CD4-positive, CD25-positive, alpha-beta regulatory T cell (primary cell): Measurements from ENCODE around the gene DNAJC16. TPM values are rescaled to one million over a fixed set of nuclear protein-coding genes. Genes with fewer than 3 reads are reported as not detected.

Experiments used
- ATAC-seq, 2 donors: fragments of 150-1000 bp; cut with Tn5 transposase; one replicate each; pipeline ENCODE4 v1.10.0; 2021; ENCODE audit warnings: low read depth in 2 of 2, moderate number of reproducible peaks in 2 of 2, moderate library complexity in 1 of 2
- DNase-seq, 3 donors: peaks; one replicate each; pipeline versions ENCODE4 v3.0.0 to v3.0.0-alpha.2; 2012 to 2022; ENCODE audit warnings: mixed read lengths in 1 of 3
- H3K27ac ChIP-seq: one replicate; pipeline ENCODE4 v1.7.0; 2013; ENCODE audit warnings: mild to moderate bottlenecking, low read length; ENCODE audit not compliant: insufficient read depth, poor library complexity, severe bottlenecking
- H3K27me3 ChIP-seq: one replicate; pipeline ENCODE4 v1.7.0; 2013; ENCODE audit warnings: low read length; ENCODE audit not compliant: control insufficient read depth, insufficient read depth
- H3K36me3 ChIP-seq: one replicate; pipeline ENCODE4 v1.7.0; 2013; ENCODE audit warnings: mild to moderate bottlenecking, low read length, moderate library complexity; ENCODE audit not compliant: control insufficient read depth, insufficient read depth
- H3K4me1 ChIP-seq: 2 replicates; pipeline ENCODE4 v1.7.0; 2013; ENCODE audit warnings: mild to moderate bottlenecking, low read length; ENCODE audit not compliant: insufficient read depth, control insufficient read depth, poor library complexity, severe bottlenecking
- H3K4me3 ChIP-seq: one replicate; pipeline ENCODE4 v1.7.0; 2013; ENCODE audit warnings: low read depth, mild to moderate bottlenecking, low read length, moderate library complexity
- H3K9me3 ChIP-seq, 2 experiments: 1 replicate in 1 of 2; 2 replicates in 1 of 2; pipeline ENCODE4 v1.7.0; 2013; ENCODE audit warnings: low read length in 2 of 2, mild to moderate bottlenecking in 1 of 2, moderate library complexity in 1 of 2; ENCODE audit not compliant: control insufficient read depth in 2 of 2
- H3K27ac Mint-ChIP-seq, 3 donors: one replicate each; pipeline ENCODE4 v1.8.0; 2020 to 2022; ENCODE audit warnings: mild to moderate bottlenecking in 3 of 3, mixed read lengths in 3 of 3, moderate library complexity in 2 of 3
- H3K27me3 Mint-ChIP-seq: one replicate; pipeline ENCODE4 v1.8.0; 2022; ENCODE audit warnings: mild to moderate bottlenecking, mixed read lengths
- H3K36me3 Mint-ChIP-seq: one replicate; pipeline ENCODE4 v1.8.0; 2020; ENCODE audit warnings: mixed read lengths
- H3K4me1 Mint-ChIP-seq, 4 donors: one replicate each; pipeline ENCODE4 v1.8.0; 2020 to 2022; ENCODE audit warnings: mixed read lengths in 4 of 4, mild to moderate bottlenecking in 1 of 4
- H3K4me3 Mint-ChIP-seq, 4 donors: one replicate each; pipeline ENCODE4 v1.8.0; 2020 to 2022; ENCODE audit warnings: mild to moderate bottlenecking in 4 of 4, mixed read lengths in 4 of 4, moderate library complexity in 3 of 4
- H3K9me3 Mint-ChIP-seq, 7 donors: one replicate each; pipeline ENCODE4 v1.8.0; 2020 to 2022; ENCODE audit warnings: mixed read lengths in 7 of 7, mild to moderate bottlenecking in 3 of 7, moderate library complexity in 2 of 7
- polyA plus RNA-seq, 4 donors: library from polyadenylated mRNA; unstranded; fragments of 300-500 nt; fragmentation: Illumina TruSeq; gene quantifications; one replicate each; pipeline ENCODE4 v1.2.3, GENCODE V29; 2021
- total RNA-seq: library from RNA; stranded (reverse); gene quantifications from one replicate; pipeline ENCODE4 v1.2.3, GENCODE V29; 2022

DNAJC16 gene
- total and polyA plus RNA-seq, 5 donors from 2014 or later = 6.5 to 17.0 (median 7.8) TPM

DNA sequence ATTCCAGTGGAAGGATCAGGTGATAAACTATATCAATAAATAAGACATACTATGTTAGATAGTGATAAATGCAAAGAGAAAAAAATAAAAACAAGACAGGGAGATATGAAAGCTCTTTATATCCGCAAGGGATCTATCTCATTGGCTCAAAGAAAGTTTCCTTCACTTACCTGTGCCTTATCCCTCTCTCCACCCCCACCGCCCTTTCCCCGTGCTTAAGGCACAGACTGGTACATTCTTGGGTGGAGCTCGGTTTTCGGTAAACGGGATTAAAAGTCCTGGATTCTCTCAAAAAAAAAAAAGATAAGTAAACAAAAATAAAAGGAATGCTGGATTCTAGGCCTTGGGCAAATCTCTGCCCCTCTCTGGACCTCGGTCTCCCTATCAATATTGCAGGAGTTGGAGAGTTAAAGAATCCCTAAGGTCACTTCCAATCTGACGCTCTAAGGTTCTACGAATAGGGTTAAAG, 593 bp upstream of the DNAJC16 start:
- Mint-ChIP-seq H3K36me3 (no peaks in the 10 kb centered on the region), H3K27me3 (no peaks in the 10 kb centered on the region), H3K4me1 (peaks cover 21 to 65% (median 37%) of the 10 kb centered on the region in 4 donors), H3K9me3 (no peaks in the 10 kb centered on the region), H3K27ac (peak overlapping the region; percentile 93 to 100 (median 97)), H3K4me3 (peak overlapping the region; percentile 73 to 97 (median 93))
- Histone ChIP-seq H3K36me3 (peaks cover 2% of the 10 kb centered on the region), H3K4me1 (peaks cover 36% of the 10 kb centered on the region), H3K27me3 (no peaks in the 10 kb centered on the region), H3K27ac (peak overlapping the region; percentile 99), H3K4me3 (peak overlapping the region; percentile 93), H3K9me3 (no peaks in the 10 kb centered on the region)
- DNase-seq (peak in 2 of 3 donors; percentile 11 to 20), ATAC-seq (no peak)

DNA sequence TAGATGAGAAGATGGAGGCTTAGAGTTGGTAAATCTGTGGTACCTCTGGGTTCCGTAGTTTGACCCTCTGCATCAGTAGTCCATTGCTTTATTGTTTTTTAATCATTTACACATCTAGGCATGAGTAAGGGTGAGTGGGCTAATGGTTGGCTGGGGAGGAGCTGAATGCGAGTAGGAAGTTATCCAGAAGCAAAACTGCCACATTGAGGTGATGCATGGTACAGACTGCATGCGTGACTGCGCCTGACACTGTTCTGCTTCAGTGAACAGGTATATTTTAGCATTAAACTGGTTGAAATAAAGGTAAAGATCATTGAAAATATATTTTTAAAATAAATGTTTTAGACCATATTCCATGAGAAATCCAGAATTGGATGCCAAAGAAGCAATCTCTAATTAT, 4.4 kb downstream of the DNAJC16 start:
- peaks cover 20% of the 10 kb centered on the region for H3K36me3 ChIP-seq
- H3K27ac ChIP-seq = no peak overlapping the region
- Mint-ChIP-seq H3K27ac (peak overlapping the region in 1 of 3 donors; percentile 23), H3K36me3 (peaks cover 11% of the 10 kb centered on the region), H3K4me1 (peaks cover 12 to 35% (median 25%) of the 10 kb centered on the region in 4 donors), H3K9me3 (no peaks in the 10 kb centered on the region), H3K27me3 (no peaks in the 10 kb centered on the region), H3K4me3 (no peak overlapping the region)
- H3K27me3 ChIP-seq = no peaks in the 10 kb centered on the region
- no peaks in the 10 kb centered on the region for H3K9me3 ChIP-seq
- no peak overlapping the region for H3K4me3 ChIP-seq
- H3K4me1 ChIP-seq = peaks cover 14% of the 10 kb centered on the region
- DNase-seq (no peak), ATAC-seq (no peak)

DNA sequence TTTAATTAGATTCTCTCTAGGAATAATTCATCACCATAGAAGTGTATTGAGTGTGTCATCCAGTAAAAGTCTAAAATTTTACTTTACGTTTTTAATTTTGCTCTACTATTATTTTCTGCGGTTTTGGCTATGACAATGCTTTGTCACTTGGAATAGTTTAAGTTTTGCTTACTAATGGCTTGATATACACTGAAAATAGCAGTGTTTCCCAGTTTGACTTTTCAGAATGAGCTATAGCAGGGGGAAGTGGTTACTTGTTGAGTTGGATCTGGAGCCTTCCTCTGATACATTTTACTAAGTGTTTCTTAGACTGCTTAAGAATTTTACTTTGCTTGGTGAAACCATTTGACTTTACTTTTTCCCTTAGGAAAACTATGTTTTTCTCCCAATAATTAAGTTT, 5.0 kb downstream of the DNAJC16 start:
- no peaks in the 10 kb centered on the region for H3K9me3 Mint-ChIP-seq
- Histone ChIP-seq H3K36me3 (peaks cover 26% of the 10 kb centered on the region), H3K4me3 (no peak overlapping the region), H3K4me1 (peaks cover 10% of the 10 kb centered on the region), H3K9me3 (no peaks in the 10 kb centered on the region), H3K27ac (no peak overlapping the region), H3K27me3 (no peaks in the 10 kb centered on the region)
- no peak overlapping the region for H3K27ac Mint-ChIP-seq
- no peak overlapping the region for H3K4me3 Mint-ChIP-seq
- ATAC-seq = no peak
- no peak for DNase-seq
- peaks cover 16% of the 10 kb centered on the region for H3K36me3 Mint-ChIP-seq
- H3K27me3 Mint-ChIP-seq = no peaks in the 10 kb centered on the region
- H3K4me1 Mint-ChIP-seq = peaks cover 6 to 28% (median 23%) of the 10 kb centered on the region in 4 donors

DNA sequence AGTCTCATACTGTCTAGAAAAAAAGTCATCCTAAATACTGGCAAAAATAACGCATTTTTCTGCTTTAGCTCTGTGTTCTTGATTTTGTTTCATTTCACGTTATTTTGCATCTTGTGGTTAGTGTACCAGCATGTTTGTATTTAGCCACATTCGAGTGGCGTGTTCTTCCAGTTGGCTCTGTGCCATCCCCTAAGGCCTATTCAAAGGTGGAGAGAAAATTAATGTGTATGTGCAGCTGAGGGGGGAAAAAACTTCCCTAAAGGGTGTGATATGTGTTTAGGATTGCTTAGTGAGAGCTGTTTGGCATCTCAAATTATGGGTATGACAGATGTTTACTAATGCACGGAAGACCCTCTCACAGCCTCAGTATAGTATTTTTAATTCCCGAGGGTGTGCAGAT, 12.1 kb downstream of the DNAJC16 start:
- Mint-ChIP-seq H3K36me3 (peaks cover 33% of the 10 kb centered on the region), H3K4me3 (no peak overlapping the region), H3K27ac (no peak overlapping the region), H3K9me3 (no peaks in the 10 kb centered on the region), H3K4me1 (peaks cover 0 to 9% (median 5%) of the 10 kb centered on the region in 4 donors), H3K27me3 (no peaks in the 10 kb centered on the region)
- no peaks in the 10 kb centered on the region for H3K9me3 ChIP-seq
- no peak overlapping the region for H3K27ac ChIP-seq
- H3K4me3 ChIP-seq = no peak overlapping the region
- DNase-seq (no peak), ATAC-seq (no peak)
- H3K4me1 ChIP-seq = no peaks in the 10 kb centered on the region
- no peaks in the 10 kb centered on the region for H3K27me3 ChIP-seq
- H3K36me3 ChIP-seq = peaks cover 62% of the 10 kb centered on the region

DNA sequence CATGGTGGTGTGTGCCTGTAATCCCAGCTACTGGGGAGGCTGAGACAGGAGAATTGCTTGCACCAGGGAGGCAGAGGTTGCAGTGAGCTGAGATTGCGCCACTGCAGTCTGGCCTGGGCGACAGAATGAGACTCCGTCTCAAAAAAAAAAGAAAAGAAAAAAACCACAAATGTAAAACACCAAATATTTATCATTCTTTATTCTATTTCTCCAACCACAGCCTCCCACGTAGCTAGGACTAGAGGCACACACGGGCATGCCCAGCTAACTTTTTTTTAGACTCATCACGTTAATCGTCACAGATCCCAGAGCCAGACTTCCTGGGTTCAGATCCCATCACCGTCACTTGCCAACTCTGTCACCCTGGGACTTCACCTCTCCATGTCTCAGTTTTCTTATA, 13.5 kb downstream of the DNAJC16 start:
- no peak overlapping the region for H3K27ac Mint-ChIP-seq
- H3K9me3 Mint-ChIP-seq = no peaks in the 10 kb centered on the region
- H3K36me3 ChIP-seq = peaks cover 65% of the 10 kb centered on the region
- DNase-seq (no peak), ATAC-seq (no peak)
- H3K27me3 Mint-ChIP-seq = no peaks in the 10 kb centered on the region
- H3K4me1 Mint-ChIP-seq = peaks cover 0 to 9% (median 4%) of the 10 kb centered on the region in 4 donors
- no peaks in the 10 kb centered on the region for H3K9me3 ChIP-seq
- H3K27me3 ChIP-seq = no peaks in the 10 kb centered on the region
- no peaks in the 10 kb centered on the region for H3K4me1 ChIP-seq
- H3K4me3 ChIP-seq = no peak overlapping the region
- no peak overlapping the region for H3K27ac ChIP-seq
- H3K4me3 Mint-ChIP-seq = no peak overlapping the region
- peaks cover 40% of the 10 kb centered on the region for H3K36me3 Mint-ChIP-seq

GRCh38 chr1:15541231-15541792, 14.7 kb downstream of the DNAJC16 start:
- Histone ChIP-seq H3K4me1 (no peaks in the 10 kb centered on the region), H3K4me3 (no peak overlapping the region), H3K36me3 (peaks cover 67% of the 10 kb centered on the region), H3K27ac (no peak overlapping the region), H3K9me3 (no peaks in the 10 kb centered on the region), H3K27me3 (no peaks in the 10 kb centered on the region)
- Mint-ChIP-seq H3K27me3 (no peaks in the 10 kb centered on the region), H3K36me3 (peaks cover 45% of the 10 kb centered on the region), H3K9me3 (no peaks in the 10 kb centered on the region), H3K4me3 (no peak overlapping the region), H3K4me1 (peaks cover 0 to 9% (median 4%) of the 10 kb centered on the region in 4 donors), H3K27ac (peak overlapping the region in 2 of 3 donors; percentile 52 to 63)
- ATAC-seq (no peak), DNase-seq (no peak)

DNA sequence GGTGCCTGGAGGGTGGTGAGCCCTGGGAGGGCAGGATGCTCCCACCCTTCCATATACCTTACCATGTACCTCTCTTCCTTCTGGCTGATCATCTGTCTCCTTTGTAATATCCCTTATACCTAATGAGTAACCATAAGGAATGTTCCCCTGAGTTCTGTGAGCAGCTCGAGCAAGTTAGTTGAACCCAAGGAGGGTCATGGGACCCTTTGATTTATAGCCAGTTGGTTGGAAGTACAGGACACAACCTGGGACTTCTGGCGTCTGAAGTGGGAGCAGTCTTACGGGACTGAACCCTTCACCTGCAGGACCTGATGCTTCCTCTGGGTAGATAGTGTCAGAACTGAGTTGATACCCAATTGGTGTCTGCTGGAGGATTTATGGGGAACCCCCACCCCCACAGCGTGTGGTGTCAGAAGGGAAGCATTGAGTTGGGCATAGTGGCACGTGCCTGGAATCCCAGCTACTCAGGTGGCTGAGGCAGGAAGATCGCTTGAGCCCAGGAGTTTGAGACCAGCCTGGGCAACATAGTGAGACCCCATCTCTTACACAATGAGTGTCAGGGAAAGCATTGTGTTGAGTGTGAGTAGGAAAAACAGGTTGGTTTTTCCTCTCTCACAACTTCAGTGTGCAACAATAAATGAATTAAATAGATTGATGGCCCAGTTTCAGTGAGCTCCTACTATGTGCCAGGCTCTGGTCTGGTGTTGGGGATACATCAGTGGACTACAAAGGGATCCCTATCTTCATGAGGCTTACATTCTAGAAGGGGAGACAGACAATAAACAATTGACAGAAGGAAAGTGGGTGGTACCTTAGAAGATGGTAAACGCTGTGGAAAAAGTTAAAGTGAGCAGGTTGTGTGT, 16.0 kb downstream of the DNAJC16 start:
- no peak for ATAC-seq
- no peak overlapping the region for H3K27ac Mint-ChIP-seq
- no peak overlapping the region for H3K27ac ChIP-seq
- DNase-seq = no peak
- H3K27me3 ChIP-seq = no peaks in the 10 kb centered on the region
- no peaks in the 10 kb centered on the region for H3K4me1 ChIP-seq
- H3K9me3 ChIP-seq = no peaks in the 10 kb centered on the region
- peaks cover 46% of the 10 kb centered on the region for H3K36me3 Mint-ChIP-seq
- no peaks in the 10 kb centered on the region for H3K9me3 Mint-ChIP-seq
- H3K36me3 ChIP-seq = peaks cover 67% of the 10 kb centered on the region
- H3K27me3 Mint-ChIP-seq = no peaks in the 10 kb centered on the region
- no peak overlapping the region for H3K4me3 ChIP-seq
- peaks cover 0 to 5% (median 4%) of the 10 kb centered on the region in 4 donors for H3K4me1 Mint-ChIP-seq
- H3K4me3 Mint-ChIP-seq = no peak overlapping the region
